Measurements from ENCODE around the gene AIFM2.
"Not testable (repeated sequence)": the region's sequence is repeated elsewhere in the genome, so short reads cannot be mapped to it uniquely, and the experiment has no call there.

The AIFM2 gene

DNA sequence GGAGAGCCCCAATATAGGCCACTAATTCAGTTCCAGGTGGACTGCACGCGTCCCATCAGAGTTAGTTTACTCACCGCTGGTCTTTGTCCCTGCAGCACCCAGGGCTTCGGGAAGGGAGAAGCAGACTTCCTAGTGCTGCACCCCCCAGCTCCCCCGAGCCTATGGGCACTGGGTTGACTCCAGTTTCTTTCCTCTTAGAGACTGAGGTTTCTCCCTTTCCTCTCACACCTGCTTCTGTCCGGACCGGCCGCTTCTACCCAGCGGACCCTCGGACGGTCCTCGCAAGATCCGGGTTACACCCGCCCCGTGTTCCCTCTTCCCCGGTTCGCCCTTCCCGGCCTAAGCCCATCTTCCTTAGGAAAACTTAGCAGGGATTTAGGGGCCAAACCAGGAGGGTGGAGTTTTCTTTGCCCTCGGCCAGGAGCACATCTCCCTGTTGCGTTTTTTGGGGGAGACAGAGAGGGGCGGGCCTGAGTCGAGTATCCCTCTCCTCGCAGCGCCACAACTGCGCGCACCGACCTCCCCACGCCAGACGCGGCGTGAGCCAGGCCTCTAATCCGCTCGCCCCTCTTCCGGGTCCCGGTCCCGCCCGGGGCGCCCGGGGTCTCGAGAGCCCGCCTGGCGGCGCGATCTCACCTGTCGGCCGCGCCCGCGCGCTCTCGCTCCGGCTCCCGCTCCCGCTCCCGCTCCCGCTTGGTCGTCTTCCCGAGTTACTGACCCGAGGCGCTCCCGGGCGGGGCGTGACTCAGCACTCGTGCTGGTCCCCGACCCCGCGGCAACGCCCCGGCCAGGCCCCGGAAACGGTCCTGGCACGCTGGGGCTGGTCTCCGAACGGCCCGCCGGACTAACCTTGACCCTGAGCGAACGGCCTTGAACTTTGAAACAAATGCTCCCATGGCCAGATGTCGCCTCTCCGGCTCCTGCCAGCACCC is at the start of gene AIFM2:
Gene AIFM2 (minus strand): TSS at position 728 of the 932 bp plus-strand sequence. CDS start 8,741 bp downstream, outside the sequence.
- peak; percentile 7 to 40 for DNase-seq

DNA sequence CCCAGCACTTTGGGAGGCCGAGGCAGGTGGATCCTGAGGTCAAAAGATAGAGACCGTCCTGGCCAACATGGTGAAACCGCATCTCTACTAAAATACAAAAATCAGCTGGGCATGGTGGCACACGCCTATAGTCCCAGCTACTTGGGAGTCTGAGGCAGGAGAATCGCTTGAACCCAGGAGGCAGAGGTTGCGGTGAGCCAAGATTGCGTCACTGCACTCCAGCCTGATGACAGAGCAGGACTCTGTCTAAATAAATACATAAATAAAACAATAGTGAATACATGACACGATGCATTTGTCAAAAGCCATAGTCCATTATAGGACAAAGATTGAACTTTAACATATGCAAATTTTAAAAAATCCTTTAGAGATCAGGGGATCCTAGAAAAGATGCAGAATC is 46.6 kb upstream of the AIFM2 start:
- DNase-seq: not testable (repeated sequence)

DNA sequence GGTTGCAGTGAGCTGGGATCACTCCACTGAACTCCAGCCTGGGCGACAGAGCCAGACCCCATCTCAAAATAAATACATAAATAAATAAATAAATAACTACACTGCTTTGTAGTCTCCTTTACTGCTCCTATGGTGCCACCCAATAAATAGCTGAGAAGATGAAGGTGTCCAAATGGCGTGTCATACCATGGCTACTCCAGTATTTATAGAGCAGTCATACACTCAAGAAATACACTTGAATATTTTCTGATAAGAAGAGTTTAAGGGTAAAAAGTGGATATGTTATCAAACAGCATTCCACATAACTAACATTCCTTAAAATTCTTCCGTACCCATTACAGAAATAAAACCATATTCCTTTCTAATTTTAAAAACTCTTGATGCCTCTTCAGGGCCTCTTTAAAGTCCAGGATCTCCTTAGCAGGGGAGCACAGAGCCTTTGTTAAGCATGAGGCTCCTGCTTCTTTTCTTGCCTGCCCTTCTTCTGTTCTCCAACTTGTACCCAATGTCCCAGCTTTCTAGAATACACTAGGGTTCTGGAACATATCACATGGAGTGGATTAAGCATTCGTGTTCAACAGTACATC is 45.6 kb upstream of the AIFM2 start:
- DNase-seq: no peak

DNA sequence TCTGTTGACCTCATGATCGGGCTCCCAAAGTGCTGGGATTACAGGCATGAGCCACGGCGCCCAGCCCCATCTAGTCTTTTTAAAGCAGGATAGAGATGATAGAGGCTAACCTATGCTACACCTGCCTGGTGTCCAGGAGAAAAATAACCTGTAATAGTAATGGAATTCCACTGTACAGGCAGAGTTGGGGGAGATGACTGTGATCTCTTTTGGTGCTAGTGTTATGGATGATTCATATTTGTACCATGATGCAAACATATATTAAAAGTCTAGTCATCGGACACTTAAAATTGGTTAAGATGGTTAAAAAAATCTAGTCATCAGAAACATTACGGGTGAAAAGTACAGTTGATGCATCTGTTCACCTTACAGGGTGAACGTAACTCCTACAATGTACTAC is 43.8 kb upstream of the AIFM2 start:
- no peak for DNase-seq

DNA sequence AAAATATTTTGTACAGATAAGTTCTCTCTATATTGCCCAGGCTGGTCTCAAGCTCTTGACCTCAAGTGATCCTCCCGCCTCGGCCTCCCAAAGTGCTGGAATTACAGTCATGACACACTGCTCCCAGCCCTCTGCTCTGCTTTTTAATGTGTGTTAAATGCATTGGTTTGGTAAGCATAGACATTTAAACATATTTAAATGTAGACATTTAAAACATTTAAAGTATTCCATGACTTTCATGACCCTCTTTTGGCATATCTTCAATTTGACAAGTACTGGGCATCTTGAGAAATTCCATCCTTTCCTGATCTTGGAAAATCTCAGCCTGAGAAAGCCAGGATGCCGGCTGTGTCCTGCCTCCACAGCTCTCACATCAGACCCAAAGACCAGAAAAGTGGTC is 42.9 kb upstream of the AIFM2 start:
- no peak for DNase-seq

DNA sequence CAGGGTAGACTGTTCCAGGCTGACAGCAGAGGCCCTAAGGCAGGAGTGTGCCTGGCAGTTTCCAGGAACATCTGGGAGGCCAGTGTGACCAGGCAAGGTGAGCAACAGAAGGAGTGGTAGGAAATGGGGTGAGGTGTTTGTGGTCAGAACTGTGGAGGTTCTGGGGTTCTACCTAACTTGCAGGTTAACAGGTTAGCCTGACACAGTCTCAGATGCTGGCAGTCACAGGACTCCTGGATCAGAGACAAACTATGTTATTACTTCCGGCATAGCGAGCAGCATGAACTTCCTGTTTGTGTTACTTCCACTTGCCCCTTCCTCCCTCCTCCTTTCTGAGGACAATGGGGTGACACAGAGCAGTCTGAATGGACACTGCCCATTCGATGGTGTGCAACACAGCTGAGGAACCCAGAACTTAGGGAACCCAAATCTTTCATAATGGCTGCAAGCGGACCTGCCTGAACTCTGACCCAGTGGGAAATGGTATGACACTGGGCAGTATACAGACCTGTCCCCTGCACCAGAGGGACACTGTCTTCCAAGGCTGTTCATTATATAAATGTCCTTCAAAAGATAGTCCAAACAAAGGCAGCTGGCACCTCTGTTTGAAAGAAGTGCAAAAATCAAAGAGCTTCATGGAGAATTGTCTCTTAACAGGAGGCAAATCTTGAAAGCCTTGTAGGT is 41.6 kb upstream of the AIFM2 start:
- no peak for DNase-seq

DNA sequence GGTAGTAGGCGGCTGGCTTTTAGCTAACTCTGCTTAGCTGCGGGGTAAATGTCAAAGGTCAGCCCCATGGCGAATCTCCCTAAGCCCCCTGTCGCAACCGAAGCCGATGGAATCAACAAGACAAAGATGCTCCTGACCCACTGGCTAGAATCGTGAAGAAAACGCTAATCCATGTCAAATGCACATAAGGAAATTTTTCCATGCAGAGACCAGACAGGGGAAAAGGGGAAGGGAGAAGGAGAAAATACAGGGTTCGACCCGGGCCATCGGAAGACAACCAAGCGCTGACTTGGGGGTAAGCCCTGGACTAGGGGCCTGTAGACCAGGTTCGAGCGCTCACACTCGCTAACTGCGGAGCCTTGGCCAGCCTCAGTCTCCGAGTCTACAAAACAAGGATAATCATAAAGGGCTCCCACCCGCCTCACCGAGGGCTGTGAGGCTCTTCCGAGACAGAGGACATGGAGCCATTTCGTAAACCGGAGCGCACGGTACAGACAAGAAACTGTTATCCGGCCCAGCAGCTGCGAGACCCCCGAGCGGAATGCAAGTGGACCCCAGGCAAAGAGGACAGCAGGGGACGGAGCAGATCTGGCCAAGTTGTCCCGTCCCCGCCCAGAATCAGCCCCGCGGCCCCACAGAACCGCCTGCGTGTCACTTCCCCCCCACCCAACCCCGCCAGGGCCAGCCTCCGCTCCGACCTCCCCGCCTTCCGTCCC is 37.2 kb upstream of the AIFM2 start:
- DNase-seq: no peak

DNA sequence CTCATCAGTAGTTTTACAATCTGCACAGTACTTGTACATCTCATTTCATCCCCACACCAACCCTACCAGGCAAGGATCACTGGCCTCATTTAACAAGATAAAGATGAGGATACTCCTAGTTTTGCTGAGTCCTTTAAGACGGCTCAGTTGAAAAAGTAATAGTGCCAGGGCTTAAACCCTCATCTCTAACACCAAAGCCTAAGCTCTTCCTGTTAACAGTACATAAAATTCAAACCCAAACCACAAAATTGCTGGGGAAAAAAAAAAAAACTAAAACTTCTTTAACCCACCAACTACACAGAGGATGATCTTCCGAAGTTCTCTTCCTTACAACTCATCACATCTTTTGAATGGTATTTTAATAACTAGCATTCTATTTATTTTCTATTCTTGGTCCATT is 36.4 kb upstream of the AIFM2 start:
- DNase-seq: no peak

DNA sequence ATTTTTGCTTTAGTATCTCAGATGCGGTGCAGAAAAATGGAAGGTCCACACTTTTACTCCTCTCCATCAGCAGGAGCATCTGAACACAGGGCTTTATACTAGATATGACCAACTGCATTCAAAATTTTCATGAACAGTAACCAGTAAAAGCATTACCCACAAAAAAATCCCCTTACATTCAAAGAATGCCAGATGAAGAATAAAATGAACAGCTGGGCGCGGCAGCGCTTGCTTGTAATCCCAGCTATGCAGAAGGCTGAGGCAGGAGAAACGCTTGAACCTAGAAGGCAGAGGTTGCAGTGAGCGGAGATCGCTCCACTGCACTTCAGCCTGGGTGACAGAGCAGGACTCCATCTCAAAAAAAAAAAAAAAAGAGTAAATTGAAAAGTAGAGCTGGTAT is 34.6 kb upstream of the AIFM2 start:
- no peak for DNase-seq

DNA sequence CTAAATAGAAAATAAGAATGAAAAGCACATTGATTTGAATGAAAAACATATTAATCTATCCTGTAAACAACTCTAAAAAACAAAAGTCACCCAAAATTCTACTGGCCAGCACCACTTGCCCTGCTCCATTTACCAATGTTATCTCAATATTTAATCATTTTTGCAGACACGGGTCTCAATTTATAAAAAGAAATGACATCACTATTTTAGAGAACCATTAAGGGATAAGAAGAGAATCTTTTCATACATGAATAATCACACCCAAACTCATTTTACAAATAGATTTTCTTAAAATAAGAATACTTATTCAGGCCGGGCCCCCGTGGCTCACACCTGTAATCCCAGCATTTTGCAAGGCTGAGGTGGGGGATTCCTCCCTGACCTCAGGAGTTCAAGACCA is 33.8 kb upstream of the AIFM2 start:
- DNase-seq: no peak

DNA sequence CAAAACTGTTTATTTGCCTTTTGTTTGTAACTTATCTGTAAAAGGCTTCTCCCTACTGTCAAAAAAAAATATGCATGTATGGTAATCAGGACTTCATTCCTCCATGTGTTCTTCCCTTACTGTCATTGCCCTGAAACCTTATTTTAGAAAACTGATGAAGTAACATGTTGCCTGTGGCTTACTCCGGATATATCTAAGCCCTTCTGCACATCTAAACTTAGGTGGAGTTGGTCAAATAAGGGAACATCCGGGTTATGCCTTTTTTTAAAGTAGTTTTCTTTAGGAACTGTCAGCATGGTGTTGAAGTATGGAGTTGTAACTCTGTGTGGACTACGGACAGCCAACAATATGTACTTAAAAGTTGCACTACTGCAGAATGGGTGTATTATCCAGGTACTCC is 31.5 kb upstream of the AIFM2 start:
- DNase-seq: no peak

DNA sequence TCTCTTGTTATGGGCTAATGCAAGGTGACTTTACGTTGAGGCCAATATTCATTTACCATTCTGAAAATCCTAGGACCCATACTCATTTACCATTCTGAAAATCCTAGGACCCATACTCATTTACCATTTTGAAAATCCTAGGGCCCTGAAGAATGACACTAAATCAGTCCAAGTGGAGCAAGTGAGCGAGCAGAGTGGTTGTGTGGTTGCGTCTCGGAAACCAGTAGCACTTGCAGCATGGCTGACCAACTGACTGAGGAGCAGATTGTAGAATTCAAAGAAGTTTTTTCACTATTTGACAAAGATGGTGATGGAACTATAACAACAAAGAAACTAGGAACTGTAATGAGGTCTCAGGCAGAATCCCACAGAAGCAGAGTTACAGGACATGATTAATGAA is 30.8 kb upstream of the AIFM2 start:
- DNase-seq: no peak

DNA sequence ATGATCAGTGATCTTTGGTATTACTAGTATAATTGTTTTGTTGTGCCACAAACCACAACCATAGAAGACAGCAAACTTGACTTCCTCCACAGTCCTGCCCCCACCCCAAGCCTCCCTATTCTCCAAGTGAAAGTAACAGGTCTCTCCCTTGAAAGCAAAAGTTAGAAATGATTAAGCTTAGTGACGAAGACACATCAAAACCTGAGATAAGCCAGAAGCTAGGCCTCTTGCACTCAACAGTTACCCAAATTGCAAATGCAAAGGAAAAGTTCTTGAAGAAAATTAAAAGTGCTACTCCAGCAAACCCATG is 30.2 kb upstream of the AIFM2 start:
- DNase-seq: no peak

DNA sequence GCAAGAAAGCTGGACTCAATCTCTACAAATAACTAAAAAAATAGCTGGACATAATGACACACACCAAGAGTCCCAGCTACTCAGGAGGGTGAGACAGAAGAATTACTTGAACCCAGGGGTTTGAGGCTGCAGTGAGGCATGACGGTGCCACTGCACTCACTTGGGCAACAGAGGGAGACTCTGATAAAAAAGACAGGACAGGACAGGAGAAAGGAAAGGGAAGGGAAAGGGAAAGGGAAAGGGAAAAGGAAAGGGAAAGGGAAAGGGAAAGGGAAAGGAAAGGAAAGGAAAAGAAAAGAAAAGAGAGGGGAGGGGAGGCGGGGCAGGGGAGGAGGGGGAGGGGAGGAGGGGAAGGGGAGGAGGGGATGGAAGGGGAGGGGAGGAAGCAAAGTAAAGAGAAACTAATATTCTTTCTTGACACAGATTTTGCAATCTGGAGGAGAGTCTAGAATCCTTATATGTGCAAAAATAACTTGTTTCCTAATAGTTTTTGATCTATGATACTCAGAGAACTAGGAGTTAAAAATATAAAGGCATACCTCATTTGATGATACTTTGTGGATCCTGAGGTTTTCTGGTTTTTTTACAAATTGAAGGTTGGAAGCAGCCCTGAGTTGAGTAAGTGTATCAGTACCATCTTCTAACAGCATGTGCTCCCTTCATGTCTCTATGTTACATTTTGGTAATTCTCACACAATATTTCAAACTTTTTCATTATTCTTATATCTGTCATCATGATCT is 29.7 kb upstream of the AIFM2 start:
- DNase-seq: no peak

DNA sequence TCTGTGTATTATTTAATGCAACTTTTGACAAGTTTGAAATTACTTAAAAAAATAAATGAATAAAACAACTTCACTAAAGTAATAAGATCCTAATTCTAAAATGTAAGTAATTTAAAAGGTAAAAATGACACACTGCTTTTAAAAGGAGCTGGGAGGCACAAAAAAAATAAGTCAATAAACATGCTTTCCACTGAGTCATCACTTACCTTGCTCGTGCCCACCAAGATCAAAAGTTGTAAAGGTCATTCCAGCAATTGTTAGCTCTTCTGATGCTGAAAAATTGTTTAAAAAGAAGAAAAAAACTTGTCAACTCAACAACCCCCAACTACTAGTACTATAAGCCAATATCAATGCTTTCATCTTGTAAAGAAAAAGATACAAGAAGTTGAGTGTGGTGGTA is 28.2 kb upstream of the AIFM2 start:
- no peak for DNase-seq

DNA sequence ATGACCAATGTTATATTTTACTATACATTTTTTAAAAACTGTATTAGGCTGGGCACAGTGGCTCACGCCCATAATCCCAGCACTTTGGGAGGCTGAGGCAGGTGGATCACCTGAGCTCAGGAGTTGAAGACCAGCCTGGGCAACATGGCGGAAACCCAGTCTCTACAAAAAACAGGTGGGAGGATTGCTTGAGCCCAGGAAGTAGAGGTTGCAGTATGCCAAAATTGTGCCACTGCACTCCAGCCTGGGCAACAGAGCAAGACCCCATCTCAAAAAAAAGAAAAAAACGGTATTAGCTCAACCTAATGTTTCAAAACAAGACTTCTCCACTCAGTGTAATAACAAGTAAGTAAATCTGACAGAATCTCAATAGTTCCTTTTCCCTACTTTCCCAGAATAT is 26.7 kb upstream of the AIFM2 start:
- not testable (repeated sequence) for DNase-seq

DNA sequence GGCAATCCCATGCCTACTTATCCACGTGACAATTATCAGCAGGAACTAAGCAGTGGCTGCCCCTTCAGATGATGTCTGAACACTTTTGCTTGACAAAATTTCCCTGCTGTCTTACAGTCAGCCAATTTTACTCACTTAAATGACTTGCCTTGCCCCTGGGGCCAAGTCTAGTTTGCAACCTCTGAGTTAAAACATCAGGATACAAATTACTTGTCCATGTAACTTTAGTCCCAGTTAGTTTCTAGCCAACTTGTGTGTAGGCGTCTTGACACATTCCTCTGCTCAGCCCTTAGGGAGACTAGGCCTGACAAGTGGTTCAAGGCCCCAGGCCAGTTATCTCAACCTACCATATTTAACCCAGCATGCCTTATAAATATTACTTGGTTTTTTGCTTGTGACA is 25.5 kb upstream of the AIFM2 start:
- no peak for DNase-seq

DNA sequence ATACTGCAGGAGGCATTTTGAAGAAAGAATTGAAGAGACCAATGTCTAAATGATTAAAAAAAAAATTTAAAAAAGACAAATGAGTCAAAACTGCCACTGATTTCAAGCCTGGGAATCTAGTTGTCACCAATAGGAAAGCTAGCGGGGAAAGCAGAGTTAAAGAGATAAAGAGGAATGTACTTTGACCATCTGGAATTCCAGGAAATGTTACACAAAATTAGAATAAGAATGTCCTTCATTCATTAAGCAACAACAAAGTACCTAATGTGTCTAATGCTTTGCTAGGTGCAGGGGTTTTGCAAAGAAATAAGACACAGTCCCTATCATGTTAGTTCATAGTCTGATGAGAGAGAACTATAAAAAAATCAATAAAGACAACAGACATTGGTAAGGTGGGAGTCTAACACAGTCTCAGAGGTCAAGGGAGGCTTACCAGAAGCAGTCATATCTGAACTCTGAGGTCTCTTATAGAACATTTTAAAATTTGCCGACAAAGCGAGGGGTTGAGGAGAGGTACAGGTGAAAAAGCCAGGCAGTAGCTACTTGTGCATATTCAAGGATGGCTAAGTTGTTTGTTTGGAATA is 22.7 kb upstream of the AIFM2 start:
- no peak for DNase-seq

DNA sequence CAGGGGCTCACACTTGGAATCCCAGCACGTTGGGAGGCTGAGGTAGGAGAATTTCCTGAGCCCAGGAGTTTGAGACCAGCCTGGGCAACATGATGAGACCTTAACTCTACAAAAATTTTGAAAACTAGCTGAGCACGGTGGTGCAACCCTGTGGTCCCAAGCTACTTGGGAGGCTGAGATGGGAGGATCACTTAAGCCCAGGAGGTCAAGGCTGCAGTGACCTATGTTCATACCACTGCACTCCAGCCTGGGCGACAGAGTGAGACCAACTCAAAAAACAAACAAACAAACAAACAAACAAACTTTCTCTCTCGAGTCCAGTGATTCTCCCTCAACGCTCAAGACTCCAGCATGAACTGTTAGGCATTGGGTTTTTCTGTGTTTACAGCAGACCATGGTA is 15.9 kb upstream of the AIFM2 start:
- DNase-seq: no peak

DNA sequence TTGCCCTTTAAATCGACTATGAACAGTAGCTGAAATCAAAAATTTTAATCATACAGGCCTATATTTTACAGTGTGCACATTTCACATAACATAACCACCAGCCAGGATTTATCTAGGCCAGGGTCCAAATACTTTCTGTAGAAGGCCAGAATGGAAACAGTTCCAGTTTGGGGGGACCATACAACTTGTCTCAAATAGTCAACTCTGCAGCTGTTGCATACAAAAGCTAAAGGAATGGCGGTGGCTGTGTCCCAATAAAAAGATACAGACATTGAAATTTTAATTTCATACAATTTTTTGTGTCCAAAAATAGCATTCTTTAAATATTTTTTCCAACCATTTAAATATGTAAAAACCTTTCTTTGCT is 14.6 kb upstream of the AIFM2 start:
- no peak for DNase-seq

DNA sequence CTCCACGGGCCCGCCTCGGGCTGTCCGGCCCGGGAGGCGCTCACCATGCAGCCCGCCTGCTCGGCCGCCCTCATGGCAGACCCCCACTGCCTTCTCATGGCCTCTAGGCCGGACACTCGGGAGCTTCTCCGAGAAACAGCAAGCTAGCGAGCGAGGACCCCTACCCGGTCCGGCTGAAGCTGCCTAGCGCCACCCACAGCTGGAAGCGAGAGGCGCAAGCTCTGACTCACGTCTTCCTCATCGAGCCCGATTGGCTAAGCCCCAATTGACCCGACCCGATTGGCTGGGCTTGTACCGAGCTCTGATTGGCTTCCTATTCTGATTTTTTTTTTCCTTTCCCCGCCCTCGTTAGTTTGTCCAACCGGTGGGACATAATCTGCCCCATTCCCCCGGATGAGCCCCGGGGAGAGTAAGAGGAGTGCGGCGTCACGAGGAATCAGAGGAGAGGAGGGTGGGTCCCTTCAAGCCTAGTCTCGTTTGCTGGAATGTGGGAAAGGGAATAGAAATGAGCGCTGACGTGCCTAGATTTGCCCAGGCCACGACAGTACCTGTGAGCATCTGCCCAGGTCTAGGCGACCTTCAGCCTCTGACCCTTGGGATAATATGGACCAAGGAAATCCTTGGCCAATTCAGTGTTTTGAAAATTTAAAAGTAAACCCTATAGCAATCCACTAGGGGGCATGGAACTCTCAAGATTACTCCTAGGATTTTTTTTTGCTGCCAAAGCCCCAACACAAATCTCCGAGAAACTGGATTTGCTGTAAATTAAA is 14.0 kb upstream of the AIFM2 start, which contains the start of gene TYSND1:
Gene TYSND1 (minus strand): TSS at position 212 of the 770 bp plus-strand sequence. CDS start 114 bp downstream, at position 98.
- DNase-seq: peak; percentile 89 to 92

Measured in NCI-H1930 (cell line).